Measurements from ENCODE around the gene LDLR.
"Not testable (repeated sequence)": the region's sequence is repeated elsewhere in the genome, so short reads cannot be mapped to it uniquely, and the experiment has no call there.

LDLR gene

GRCh38 chr19:11108746-11109145 is 19.5 kb downstream of the LDLR start:
- DNase-seq = no peak

DNA sequence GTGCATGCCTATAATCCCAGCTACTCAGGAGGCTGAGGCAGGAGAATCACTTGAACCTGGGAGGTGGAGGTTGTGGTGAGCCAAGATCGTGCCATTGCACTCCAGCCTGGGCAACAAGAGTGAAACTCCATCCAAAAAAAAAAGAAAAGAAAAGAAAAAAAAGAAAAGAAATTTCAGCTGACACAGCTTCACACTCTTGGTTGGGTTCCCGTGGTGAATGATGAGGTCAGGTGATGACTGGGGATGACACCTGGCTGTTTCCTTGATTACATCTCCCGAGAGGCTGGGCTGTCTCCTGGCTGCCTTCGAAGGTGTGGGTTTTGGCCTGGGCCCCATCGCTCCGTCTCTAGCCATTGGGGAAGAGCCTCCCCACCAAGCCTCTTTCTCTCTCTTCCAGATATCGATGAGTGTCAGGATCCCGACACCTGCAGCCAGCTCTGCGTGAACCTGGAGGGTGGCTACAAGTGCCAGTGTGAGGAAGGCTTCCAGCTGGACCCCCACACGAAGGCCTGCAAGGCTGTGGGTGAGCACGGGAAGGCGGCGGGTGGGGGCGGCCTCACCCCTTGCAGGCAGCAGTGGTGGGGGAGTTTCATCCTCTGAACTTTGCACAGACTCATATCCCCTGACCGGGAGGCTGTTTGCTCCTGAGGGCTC is 22.0 kb downstream of the LDLR start:
- DNase-seq = no peak

GRCh38 chr19:11111771-11112144 is 22.5 kb downstream of the LDLR start:
- DNase-seq = no peak

GRCh38 chr19:11113140-11113708 is 24.0 kb downstream of the LDLR start:
- no peak for DNase-seq

GRCh38 chr19:11115042-11115441 is 25.8 kb downstream of the LDLR start:
- no peak for DNase-seq

GRCh38 chr19:11115895-11116446 is 26.7 kb downstream of the LDLR start:
- no peak for DNase-seq

DNA sequence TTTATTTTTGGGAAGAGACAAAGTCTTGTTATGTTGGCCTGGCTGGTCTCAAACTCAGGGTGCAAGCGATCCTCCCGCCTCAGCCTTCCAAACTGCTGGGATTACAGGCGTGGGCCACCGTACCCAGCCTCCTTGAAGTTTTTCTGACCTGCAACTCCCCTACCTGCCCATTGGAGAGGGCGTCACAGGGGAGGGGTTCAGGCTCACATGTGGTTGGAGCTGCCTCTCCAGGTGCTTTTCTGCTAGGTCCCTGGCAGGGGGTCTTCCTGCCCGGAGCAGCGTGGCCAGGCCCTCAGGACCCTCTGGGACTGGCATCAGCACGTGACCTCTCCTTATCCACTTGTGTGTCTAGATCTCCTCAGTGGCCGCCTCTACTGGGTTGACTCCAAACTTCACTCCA is 27.2 kb downstream of the LDLR start:
- no peak for DNase-seq

DNA sequence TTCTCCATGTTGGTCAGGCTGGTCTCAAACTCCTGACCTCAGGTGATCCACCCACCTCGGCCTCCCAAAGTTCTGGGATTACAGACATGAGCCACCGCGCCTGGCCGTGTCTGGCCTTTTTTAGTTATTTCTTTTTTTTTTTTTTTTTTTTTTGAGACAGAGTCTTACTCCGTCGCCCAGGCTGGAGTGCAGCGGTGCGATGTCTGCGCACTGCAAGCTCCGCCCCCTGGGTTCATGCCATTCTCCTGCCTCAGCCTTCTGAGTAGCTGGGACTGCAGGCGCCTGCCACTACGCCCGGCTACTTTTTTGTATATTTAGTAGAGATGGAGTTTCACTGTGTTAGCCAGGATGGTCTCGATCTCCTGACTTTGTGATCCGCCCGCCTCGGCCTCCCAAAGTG is 32.7 kb downstream of the LDLR start:
- DNase-seq = not testable (repeated sequence)

- no peak for DNase-seq
Measured at GRCh38 chr19:11123114-11123513, 33.9 kb downstream of the LDLR start.

DNA sequence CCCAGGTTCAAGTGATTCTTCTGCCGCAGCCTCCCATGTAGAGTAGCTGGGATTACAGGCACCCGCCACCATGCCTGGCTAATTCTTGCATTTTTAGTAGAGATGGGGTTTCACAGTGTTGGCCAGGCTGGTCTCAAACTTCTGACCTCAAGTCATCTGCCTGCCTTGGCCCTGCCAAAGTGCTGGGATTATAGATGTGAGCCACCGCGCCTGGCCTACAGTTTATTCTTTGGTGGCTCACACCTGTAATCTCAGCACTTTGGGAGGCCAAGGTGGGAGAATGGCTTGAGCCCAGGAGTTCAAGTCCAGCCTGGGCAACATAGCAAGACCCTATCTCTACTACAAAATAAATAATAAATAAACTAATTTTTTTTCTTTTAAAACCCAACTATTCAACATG is 34.9 kb downstream of the LDLR start:
- DNase-seq = not testable (repeated sequence)

- no peak for DNase-seq
Measured at GRCh38 chr19:11125994-11126685, 36.9 kb downstream of the LDLR start.

DNA sequence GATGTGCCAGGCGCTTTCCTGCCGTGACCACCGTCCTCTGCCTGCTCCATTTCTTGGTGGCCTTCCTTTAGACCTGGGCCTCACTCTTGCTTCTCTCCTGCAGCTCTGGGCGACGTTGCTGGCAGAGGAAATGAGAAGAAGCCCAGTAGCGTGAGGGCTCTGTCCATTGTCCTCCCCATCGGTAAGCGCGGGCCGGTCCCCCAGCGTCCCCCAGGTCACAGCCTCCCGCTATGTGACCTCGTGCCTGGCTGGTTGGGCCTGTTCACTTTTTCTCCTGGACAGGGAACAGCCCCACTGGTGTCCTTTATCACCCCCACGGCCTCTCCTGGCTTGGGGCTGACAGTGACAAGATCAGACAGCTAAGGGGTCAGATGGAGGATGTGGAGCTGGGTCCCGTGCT is 38.6 kb downstream of the LDLR start:
- no peak for DNase-seq

GRCh38 chr19:11130824-11131455 is 41.7 kb downstream of the LDLR start:
- no peak for DNase-seq

- no peak for DNase-seq
Measured at GRCh38 chr19:11131471-11131870, 42.2 kb downstream of the LDLR start.

DNA sequence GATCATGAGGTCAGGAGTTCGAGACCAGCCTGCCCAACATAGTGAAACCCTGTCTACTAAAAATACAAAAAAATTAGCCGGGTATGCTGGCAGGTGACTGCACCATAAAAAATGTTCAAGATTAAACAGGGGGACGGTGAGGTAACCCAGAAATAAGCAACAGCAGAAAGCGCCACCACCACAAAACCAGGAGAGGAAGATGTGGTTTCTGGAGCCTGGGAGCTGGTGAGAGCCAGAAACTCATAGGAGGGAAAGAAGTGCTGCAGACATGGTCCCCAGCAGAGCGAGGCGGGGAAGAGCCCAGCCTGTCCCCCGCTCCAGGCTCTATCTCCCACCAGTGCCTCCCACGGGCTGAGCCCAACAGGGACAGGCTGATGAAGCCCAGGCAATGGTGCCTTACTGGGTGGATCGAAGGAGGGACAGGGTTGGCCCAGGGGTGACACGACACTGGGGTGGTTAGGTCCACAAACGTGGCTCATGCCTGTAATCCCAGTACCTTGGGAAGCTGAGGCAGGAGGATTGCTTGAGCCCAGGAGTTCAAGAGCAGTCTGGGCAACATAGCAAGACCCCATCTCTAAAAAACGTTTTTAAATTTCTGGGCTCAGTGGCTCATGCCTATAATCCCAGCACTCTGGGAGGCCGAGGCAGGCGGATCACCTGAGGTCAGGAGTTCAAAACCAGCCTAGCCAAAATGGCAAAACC is 47.3 kb downstream of the LDLR start:
- no peak for DNase-seq

DNA sequence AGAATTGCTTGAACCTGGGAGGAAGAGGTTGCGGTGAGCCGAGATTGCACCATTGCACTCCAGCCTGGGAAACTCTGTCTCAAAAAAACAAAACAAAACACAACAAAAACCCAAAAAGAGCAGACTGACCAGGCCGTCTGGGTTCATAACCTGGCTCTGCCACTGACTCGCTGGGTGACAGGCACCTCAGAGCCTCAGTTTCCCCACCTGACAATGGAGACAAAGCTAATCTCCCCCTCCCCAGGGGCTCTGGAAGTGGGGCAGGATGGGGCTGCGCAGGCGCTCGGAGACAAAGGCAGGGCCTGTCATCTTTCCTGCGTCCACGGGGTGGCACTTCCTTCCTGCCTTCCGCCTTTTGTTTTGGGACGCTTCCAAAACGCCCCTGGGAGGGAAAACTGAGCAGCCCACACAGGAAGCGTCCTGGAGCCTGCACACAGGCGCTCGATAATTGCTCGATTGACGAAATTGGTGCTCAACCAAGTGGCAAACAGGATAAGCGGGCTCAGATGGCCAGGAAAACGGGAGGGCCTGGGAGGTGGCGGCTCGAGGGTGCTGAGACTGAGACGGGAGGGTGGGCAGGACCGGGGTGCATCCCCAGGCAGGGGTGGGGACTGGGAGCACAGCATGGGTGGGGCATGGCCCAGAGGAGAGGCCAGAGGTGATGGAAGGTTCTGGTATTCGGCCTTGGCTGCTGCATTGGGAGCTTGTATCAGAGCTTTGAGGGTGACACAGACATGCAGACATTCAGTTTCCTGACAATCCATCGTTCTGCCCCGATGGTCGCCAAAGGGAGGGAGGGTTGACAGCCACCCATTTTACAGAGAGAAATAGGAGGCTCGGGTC is 48.5 kb downstream of the LDLR start:
- DNase-seq = peak; percentile 80

DNA sequence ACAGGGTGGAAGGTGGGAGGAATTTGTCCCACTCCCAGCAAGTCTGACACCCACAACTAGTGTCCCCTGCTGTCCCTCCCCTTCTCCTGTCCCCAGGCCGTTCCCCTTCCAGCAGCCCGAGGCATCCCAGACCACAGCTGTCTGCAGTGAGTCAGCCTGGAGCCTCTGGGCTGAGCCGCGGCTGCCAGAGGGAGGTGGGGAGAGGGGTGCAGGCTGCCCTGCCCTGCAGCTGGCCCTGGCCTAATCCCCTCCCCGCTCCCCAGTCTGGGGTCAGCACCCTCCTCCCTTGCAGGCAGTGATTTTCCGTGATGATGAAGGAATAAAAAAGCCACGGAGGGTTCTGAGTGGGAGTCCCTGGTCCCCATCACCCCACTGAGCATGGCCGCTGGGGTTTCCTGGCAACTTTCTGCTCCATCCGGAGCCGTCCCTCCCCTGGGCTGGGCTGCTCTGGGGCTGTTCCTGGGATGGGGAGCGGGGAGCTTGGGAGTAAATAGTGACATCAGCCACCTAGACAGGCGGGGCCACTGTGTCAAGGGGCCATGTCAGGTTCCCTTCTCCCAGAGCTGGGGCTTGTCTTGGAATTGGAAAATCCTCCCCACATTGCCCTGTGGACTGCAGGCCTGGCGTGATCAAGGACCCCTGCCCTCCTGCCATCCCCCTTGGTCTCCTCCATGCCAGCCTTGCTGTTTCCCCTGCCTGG is 49.5 kb downstream of the LDLR start:
- DNase-seq = peak; percentile 63

GRCh38 chr19:11140023-11140538 is 50.8 kb downstream of the LDLR start:
- DNase-seq = not testable (repeated sequence)

- no peak for DNase-seq
Measured at GRCh38 chr19:11140896-11141295, 51.6 kb downstream of the LDLR start.

- DNase-seq = no peak
Measured at GRCh38 chr19:11141937-11142527, 52.8 kb downstream of the LDLR start.

Measured in GOT3 (cell line).